Erythroblast (primary cell): ENCODE data around the gene MEGF9.
"Not testable (repeated sequence)": the region's sequence is repeated elsewhere in the genome, so short reads cannot be mapped to it uniquely, and the experiment has no call there.

Source experiments
- DNase-seq, 2 experiments: peaks; one replicate each; lab custom pipeline; 2025; lab: John Stamatoyannopoulos, UW
- GATA1 ChIP-seq: IDR thresholded peaks from 2 replicates; pipeline ENCODE4 v1.6.1; 2011; ENCODE audit warnings: low read depth, mild to moderate bottlenecking, control low read depth, low read length, moderate library complexity
- POLR2A ChIP-seq: IDR thresholded peaks from 2 replicates; pipeline ENCODE4 v1.6.1; 2011; ENCODE audit warnings: mild to moderate bottlenecking, low read length

Gene MEGF9

GRCh38 chr9:120714088-120714845, at the start of gene MEGF9:
Gene MEGF9 (minus strand): TSS chr9:120714470. CDS start chr9:120714358, 112 bp downstream.
- peak; percentile 97 to 98 for DNase-seq
- TF ChIP-seq POLR2A (peak; percentile 88), GATA1 (no peak)

- DNase-seq: no peak
- TF ChIP-seq GATA1 (no peak), POLR2A (no peak)
Measured at GRCh38 chr9:120761006-120761405, 46.7 kb upstream of the MEGF9 start.

- no peak for DNase-seq
- TF ChIP-seq POLR2A (no peak), GATA1 (no peak)
Measured at GRCh38 chr9:120759755-120760400, 45.6 kb upstream of the MEGF9 start.

GRCh38 chr9:120758544-120758943, 44.3 kb upstream of the MEGF9 start:
- DNase-seq: no peak
- no peak for TF ChIP-seq GATA1
- TF ChIP-seq POLR2A: no peak

GRCh38 chr9:120757026-120757913, 43.0 kb upstream of the MEGF9 start:
- no peak for TF ChIP-seq POLR2A
- TF ChIP-seq GATA1: no peak
- DNase-seq: no peak

GRCh38 chr9:120756531-120756930, 42.3 kb upstream of the MEGF9 start:
- TF ChIP-seq POLR2A: no peak
- no peak for TF ChIP-seq GATA1
- no peak for DNase-seq

- no peak for TF ChIP-seq GATA1
- TF ChIP-seq POLR2A: no peak
- peak; percentile 54 to 82 for DNase-seq
Measured at GRCh38 chr9:120755810-120756434, 41.7 kb upstream of the MEGF9 start.

GRCh38 chr9:120755044-120755443, 40.8 kb upstream of the MEGF9 start:
- no peak for DNase-seq
- TF ChIP-seq POLR2A (no peak), GATA1 (no peak)

GRCh38 chr9:120750421-120750820, 36.2 kb upstream of the MEGF9 start:
- no peak for TF ChIP-seq POLR2A
- TF ChIP-seq GATA1: no peak
- no peak for DNase-seq

GRCh38 chr9:120746366-120746765, 32.1 kb upstream of the MEGF9 start:
- not testable (repeated sequence) for DNase-seq

GRCh38 chr9:120745278-120745677, 31.0 kb upstream of the MEGF9 start:
- TF ChIP-seq POLR2A (no peak), GATA1 (no peak)

GRCh38 chr9:120742951-120743416, 28.7 kb upstream of the MEGF9 start:
- TF ChIP-seq POLR2A (no peak), GATA1 (no peak)
- DNase-seq: peak; percentile 59 to 64

More at GRCh38 chr9:120745278-120745677, 31.0 kb upstream of the MEGF9 start:
- DNase-seq: no peak

GRCh38 chr9:120741701-120742100, 27.4 kb upstream of the MEGF9 start:
- TF ChIP-seq GATA1: no peak
- no peak for TF ChIP-seq POLR2A
- DNase-seq: no peak

- TF ChIP-seq GATA1 (no peak), POLR2A (no peak)
- DNase-seq: no peak
Measured at GRCh38 chr9:120741191-120741590, 26.9 kb upstream of the MEGF9 start.
